Ascending aorta (tissue), 2 donors: ENCODE data around the gene SMIM20. TPM values are rescaled to one million over a fixed set of nuclear protein-coding genes. Genes with fewer than 3 reads are reported as not detected.
"Not testable (repeated sequence)": the region's sequence is repeated elsewhere in the genome, so short reads cannot be mapped to it uniquely, and the experiment has no call there.

Source experiments
- DNase-seq, 2 donors: peaks; one replicate each; pipeline ENCODE4 v3.0.0-alpha.2; 2019; ENCODE audit warnings: low spot score in 2 of 2
- H3K27ac ChIP-seq, 2 donors: fragments of 200-600 bp; sonication (generic); one replicate each; pipeline ENCODE4 v1.5.1; 2016 to 2017; ENCODE audit warnings: mild to moderate bottlenecking in 1 of 2
- H3K27me3 ChIP-seq: fragments of 200-600 bp; sonication (generic); one replicate; pipeline ENCODE4 v1.5.1; 2017
- H3K36me3 ChIP-seq, 2 donors: fragments of 200-600 bp; sonication (generic); one replicate each; pipeline ENCODE4 v1.5.1; 2016
- H3K4me1 ChIP-seq, 2 donors: fragments of 200-600 bp; sonication (generic); one replicate each; pipeline ENCODE4 v1.5.1; 2016 to 2017; ENCODE audit warnings: mild to moderate bottlenecking in 1 of 2
- H3K4me3 ChIP-seq, 2 donors: fragments of 200-600 bp; sonication (generic); one replicate each; pipeline ENCODE4 v1.5.1; 2016 to 2017; ENCODE audit warnings: mild to moderate bottlenecking in 1 of 2
- H3K9me3 ChIP-seq, 2 donors: fragments of 200-600 bp; sonication (generic); one replicate each; pipeline ENCODE4 v1.5.1; 2016
- intact Hi-C: fragments of 100-400 bp; cut with DNase I; formaldehyde crosslinking; loops from one replicate; pipeline ENCODE4 v1.15.1; 2023
- total RNA-seq: library from RNA; depleted of rRNA; stranded (reverse); fragments of >200 nt; gene quantifications from one replicate; pipeline ENCODE4 v1.1.0, GENCODE V29; 2016
- TF ChIP-seq, protein P1 (sequence below), 3 experiments: fragments of 200-600 bp in 2 of 3; fragments of 450-650 bp in 1 of 3; sonication (generic) in 2 of 3; IDR thresholded peaks; one replicate each; pipeline ENCODE4 v1.5.1; 2016 to 2019; ENCODE audit warnings: antibody characterized with exemption in 3 of 3, mild to moderate bottlenecking in 1 of 3, moderate library complexity in 1 of 3

The SMIM20 gene
- total RNA-seq, 1 donor from 2014 or later = 5.7 TPM

GRCh38 chr4:25905371-25905770, 8.6 kb upstream of the SMIM20 start:
- TF ChIP-seq, protein P1, sequence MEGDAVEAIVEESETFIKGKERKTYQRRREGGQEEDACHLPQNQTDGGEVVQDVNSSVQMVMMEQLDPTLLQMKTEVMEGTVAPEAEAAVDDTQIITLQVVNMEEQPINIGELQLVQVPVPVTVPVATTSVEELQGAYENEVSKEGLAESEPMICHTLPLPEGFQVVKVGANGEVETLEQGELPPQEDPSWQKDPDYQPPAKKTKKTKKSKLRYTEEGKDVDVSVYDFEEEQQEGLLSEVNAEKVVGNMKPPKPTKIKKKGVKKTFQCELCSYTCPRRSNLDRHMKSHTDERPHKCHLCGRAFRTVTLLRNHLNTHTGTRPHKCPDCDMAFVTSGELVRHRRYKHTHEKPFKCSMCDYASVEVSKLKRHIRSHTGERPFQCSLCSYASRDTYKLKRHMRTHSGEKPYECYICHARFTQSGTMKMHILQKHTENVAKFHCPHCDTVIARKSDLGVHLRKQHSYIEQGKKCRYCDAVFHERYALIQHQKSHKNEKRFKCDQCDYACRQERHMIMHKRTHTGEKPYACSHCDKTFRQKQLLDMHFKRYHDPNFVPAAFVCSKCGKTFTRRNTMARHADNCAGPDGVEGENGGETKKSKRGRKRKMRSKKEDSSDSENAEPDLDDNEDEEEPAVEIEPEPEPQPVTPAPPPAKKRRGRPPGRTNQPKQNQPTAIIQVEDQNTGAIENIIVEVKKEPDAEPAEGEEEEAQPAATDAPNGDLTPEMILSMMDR (IDR thresholded peaks at IDR 0.05) = no peak
- intact Hi-C loops = no loop called here
- H3K27me3 ChIP-seq = no peaks in the 10 kb centered on the region

GRCh38 chr4:25906113-25906512, 7.9 kb upstream of the SMIM20 start:
- H3K4me3 ChIP-seq, H3K27ac ChIP-seq, DNase-seq, H3K36me3 ChIP-seq, H3K4me1 ChIP-seq, H3K9me3 ChIP-seq, intact Hi-C loops, H3K27me3 ChIP-seq: not testable (repeated sequence)

More at GRCh38 chr4:25905371-25905770, 8.6 kb upstream of the SMIM20 start:
- Histone ChIP-seq H3K9me3 (no peaks in the 10 kb centered on the region), H3K27ac (no peak overlapping the region), H3K4me1 (no peaks in the 10 kb centered on the region), H3K36me3 (no peaks in the 10 kb centered on the region), H3K4me3 (no peak overlapping the region)
- no peak for DNase-seq

- intact Hi-C loops = no loop called here
- H3K9me3 ChIP-seq = no peaks in the 10 kb centered on the region
- TF ChIP-seq, protein P1 (IDR thresholded peaks at IDR 0.05) = no peak
- H3K36me3 ChIP-seq = no peaks in the 10 kb centered on the region
- no peaks in the 10 kb centered on the region for H3K27me3 ChIP-seq
- H3K27ac ChIP-seq = no peak overlapping the region
- no peak for DNase-seq
- no peak overlapping the region for H3K4me3 ChIP-seq
- peaks cover 0 to 6% of the 10 kb centered on the region in 2 donors for H3K4me1 ChIP-seq
These were observed 5.5 kb upstream of the SMIM20 start for GRCh38 chr4:25908491-25908901.

DNA sequence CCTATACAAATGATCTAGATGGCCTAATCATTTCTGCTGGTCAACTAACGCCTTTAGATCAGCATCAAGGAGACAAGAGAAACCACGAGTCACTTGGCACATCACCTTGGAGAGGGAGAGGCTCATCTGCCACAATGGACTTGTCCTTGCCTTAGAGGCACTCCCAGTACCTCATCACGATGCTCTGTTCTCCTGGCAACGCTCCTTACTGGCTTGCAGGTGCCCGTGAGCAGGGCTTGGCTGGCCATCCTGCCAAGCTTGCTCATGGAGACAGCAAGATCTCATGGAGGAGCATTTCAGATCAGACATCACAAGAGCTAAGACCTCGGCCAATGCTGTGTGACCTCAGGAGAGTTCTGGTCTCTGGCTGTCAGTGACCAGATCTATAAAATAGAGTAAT, 2.7 kb upstream of the SMIM20 start:
- intact Hi-C loops = loop anchor here (5.0 to 10.0 kb wide), 6 partner anchors 111 to 1333 kb away; partner anchors contain the start of genes RBPJ, TBC1D19 and ZCCHC4
- no peaks in the 10 kb centered on the region for H3K36me3 ChIP-seq

DNA sequence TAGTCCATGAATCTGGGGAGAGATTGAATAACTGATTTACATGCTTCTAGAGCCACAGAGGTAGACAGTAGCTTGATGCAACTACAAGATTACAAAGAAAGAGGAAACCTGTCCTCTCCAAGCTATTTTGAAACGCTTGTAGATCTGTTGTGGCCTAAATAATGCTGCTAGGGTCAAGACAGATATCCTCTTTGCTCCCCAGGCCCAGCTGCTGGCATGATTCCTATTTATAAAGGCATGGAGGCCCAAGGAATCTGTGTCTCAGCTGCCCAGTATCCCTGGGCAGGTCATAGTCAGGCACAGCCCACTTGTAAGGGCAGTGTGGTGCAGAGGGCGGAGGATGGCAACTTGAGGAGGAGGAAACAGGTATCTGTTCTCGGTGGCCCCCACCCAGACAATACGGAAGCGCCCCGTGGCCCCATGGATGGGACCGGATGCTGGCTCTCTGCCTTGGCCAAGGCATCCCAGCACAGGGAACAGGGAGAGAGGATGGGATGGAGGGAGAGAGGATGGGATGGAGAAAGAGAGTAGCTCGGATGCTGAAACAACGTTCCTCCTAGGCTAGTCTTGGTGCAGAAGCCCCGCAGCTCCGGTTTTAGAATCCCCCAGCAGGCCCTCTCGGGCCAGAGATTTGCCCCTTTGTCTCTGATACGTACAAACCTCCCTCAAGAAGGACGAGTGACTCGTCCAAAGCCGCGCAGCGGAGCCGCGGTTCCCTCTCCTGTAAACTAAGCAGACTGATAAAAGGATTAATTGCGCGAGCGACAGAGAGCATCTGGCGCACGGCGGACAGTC, 767 bp upstream of the SMIM20 start:
- Histone ChIP-seq H3K4me1 (peaks cover 0 to 9% of the 10 kb centered on the region in 2 donors), H3K36me3 (no peaks in the 10 kb centered on the region), H3K9me3 (no peaks in the 10 kb centered on the region), H3K27ac (peak overlapping the region; percentile 60 to 83), H3K4me3 (peak overlapping the region; percentile 70 to 74), H3K27me3 (no peaks in the 10 kb centered on the region)
- DNase-seq = peak in 1 of 2 donors; percentile 69
- intact Hi-C loops = loop anchor here (2.0 to 10.0 kb wide), 8 partner anchors 109 to 1332 kb away; partner anchors contain the start of genes ANAPC4, RBPJ, TBC1D19 and ZCCHC4
- TF ChIP-seq, protein P1 (IDR thresholded peaks at IDR 0.05) = no peak

More for the DNA sequence above, 2.7 kb upstream of the SMIM20 start:
- no peaks in the 10 kb centered on the region for H3K27me3 ChIP-seq
- H3K4me3 ChIP-seq = no peak overlapping the region
- H3K9me3 ChIP-seq = no peaks in the 10 kb centered on the region
- TF ChIP-seq, protein P1 (IDR thresholded peaks at IDR 0.05) = no peak
- peaks cover 0 to 9% of the 10 kb centered on the region in 2 donors for H3K4me1 ChIP-seq
- no peak for DNase-seq
- no peak overlapping the region for H3K27ac ChIP-seq

- intact Hi-C loops = loop anchor here (5.0 to 10.0 kb wide), 6 partner anchors 107 to 1330 kb away; partner anchors contain the start of genes RBPJ, TBC1D19 and ZCCHC4
These were observed 791 bp downstream of the SMIM20 start for GRCh38 chr4:25914670-25915352.

More at GRCh38 chr4:25914670-25915352, 791 bp downstream of the SMIM20 start:
- TF ChIP-seq, protein P1 (IDR thresholded peaks at IDR 0.05) = no peak
- Histone ChIP-seq H3K4me1 (peaks cover 0 to 9% of the 10 kb centered on the region in 2 donors), H3K9me3 (no peaks in the 10 kb centered on the region), H3K27me3 (no peaks in the 10 kb centered on the region), H3K36me3 (peaks cover 0 to under 1% of the 10 kb centered on the region in 2 donors), H3K27ac (peak overlapping the region; percentile 83 to 84), H3K4me3 (peak overlapping the region; percentile 70 to 74)
- DNase-seq = no peak
